HepG2 (cell line): ENCODE results near the gene LHFPL2. TPM values are rescaled to one million over a fixed set of nuclear protein-coding genes. Genes with fewer than 3 reads are reported as not detected.

Experiments
- ATF7 ChIP-seq, 2 experiments: fragments of 450-650 bp in 1 of 2; sonication (generic) in 1 of 2; formaldehyde crosslinking in 1 of 2; IDR thresholded peaks; 2 replicates each; pipeline versions ENCODE4 v1.4.0 to v1.6.1; 2016 to 2020; ENCODE audit warnings: antibody characterized with exemption in 1 of 2, mild to moderate bottlenecking in 1 of 2, missing genetic modification reagents in 1 of 2
- CCAR2 ChIP-seq: fragments of 200-400 bp; formaldehyde crosslinking; optimal IDR thresholded peaks from 2 replicates; pipeline ENCODE3; 2018; ENCODE audit warnings: low read depth, mild to moderate bottlenecking, low read length, moderate library complexity
- HDAC2 ChIP-seq: sonication (generic); formaldehyde crosslinking; IDR thresholded peaks from 2 replicates; pipeline ENCODE4 v1.4.0; 2020; ENCODE audit warnings: missing genetic modification reagents
- ISL2 ChIP-seq: sonication (generic); formaldehyde crosslinking; IDR thresholded peaks from 2 replicates; pipeline ENCODE4 v1.5.0; 2020; ENCODE audit warnings: missing genetic modification reagents
- KDM5A ChIP-seq: fragments of 200-600 bp; sonication (generic); IDR thresholded peaks from 2 replicates; pipeline ENCODE4 v1.7.0; 2018; ENCODE audit warnings: antibody characterized with exemption, mild to moderate bottlenecking, low read length, borderline replicate concordance
- KDM6A ChIP-seq: IDR thresholded peaks from 2 replicates; pipeline ENCODE4 v1.6.1; 2016; ENCODE audit warnings: low read depth
- MED8 ChIP-seq: sonication (generic); formaldehyde crosslinking; IDR thresholded peaks from 2 replicates; pipeline ENCODE4 v1.8.1; 2023; ENCODE audit warnings: mild to moderate bottlenecking, missing genetic modification reagents; ENCODE audit not compliant: insufficient replicate concordance
- RORA ChIP-seq: sonication (generic); formaldehyde crosslinking; IDR thresholded peaks from 2 replicates; pipeline ENCODE4 v1.5.0; 2020; ENCODE audit warnings: mild to moderate bottlenecking, missing genetic modification reagents, moderate library complexity
- SIX4 ChIP-seq: sonication (generic); formaldehyde crosslinking; IDR thresholded peaks from 2 replicates; pipeline ENCODE4 v1.4.0; 2020; ENCODE audit warnings: missing genetic modification reagents
- SMC3 ChIP-seq: IDR thresholded peaks from 2 replicates; pipeline ENCODE4 v1.6.1; 2011; ENCODE audit warnings: low read length, improper control_type of control experiment
- SP140L ChIP-seq: sonication (generic); formaldehyde crosslinking; IDR thresholded peaks from 2 replicates; pipeline ENCODE4 v1.4.0; 2020; ENCODE audit warnings: missing genetic modification reagents, borderline replicate concordance
- THYN1 ChIP-seq: sonication (generic); formaldehyde crosslinking; IDR thresholded peaks from 2 replicates; pipeline ENCODE4 v1.8.1; 2023; ENCODE audit warnings: low read depth, mild to moderate bottlenecking, moderate library complexity, missing genetic modification reagents, borderline replicate concordance
- YEATS2 ChIP-seq: sonication (generic); formaldehyde crosslinking; IDR thresholded peaks from 2 replicates; pipeline ENCODE4 v1.4.0; 2020; ENCODE audit warnings: missing genetic modification reagents, borderline replicate concordance
- ZNF180 ChIP-seq: sonication (generic); formaldehyde crosslinking; IDR thresholded peaks from 2 replicates; pipeline ENCODE4 v1.4.0; 2020; ENCODE audit warnings: low read depth, missing genetic modification reagents, borderline replicate concordance
- ZNF382 ChIP-seq: sonication (generic); formaldehyde crosslinking; IDR thresholded peaks from 2 replicates; pipeline ENCODE4 v1.5.0; 2020; ENCODE audit warnings: missing genetic modification reagents, mild to moderate bottlenecking, borderline replicate concordance
- ZNF441 ChIP-seq: sonication (generic); formaldehyde crosslinking; IDR thresholded peaks from 2 replicates; pipeline ENCODE4 v1.7.0; 2021; ENCODE audit warnings: missing genetic modification reagents, borderline replicate concordance
- ZNF547 ChIP-seq: sonication (generic); formaldehyde crosslinking; IDR thresholded peaks from 2 replicates; pipeline ENCODE4 v1.5.1; 2020; ENCODE audit warnings: mild to moderate bottlenecking, missing genetic modification reagents
- ZNF552 ChIP-seq: sonication (generic); formaldehyde crosslinking; IDR thresholded peaks from 2 replicates; pipeline ENCODE4 v1.9.0; 2022; ENCODE audit warnings: missing genetic modification reagents, mild to moderate bottlenecking, borderline replicate concordance
- ZNF83 ChIP-seq: sonication (generic); formaldehyde crosslinking; IDR thresholded peaks from 2 replicates; pipeline ENCODE4 v1.4.0; 2020; ENCODE audit warnings: missing genetic modification reagents, mild to moderate bottlenecking, borderline replicate concordance
- ZNF839 ChIP-seq: sonication (generic); formaldehyde crosslinking; IDR thresholded peaks from 2 replicates; pipeline ENCODE4 v1.4.0; 2020; ENCODE audit warnings: missing genetic modification reagents, mild to moderate bottlenecking, borderline replicate concordance
- ZSCAN9 ChIP-seq: IDR thresholded peaks from 2 replicates; pipeline ENCODE4 v1.6.1; 2016; ENCODE audit warnings: borderline replicate concordance
- polyA plus RNA-seq, 8 experiments: library from polyadenylated mRNA; depleted of rRNA in 3 of 8; stranded (reverse) in 7 of 8; unstranded in 1 of 8; fragments of >200 nt; fragmentation: Illumina TruSeq in 4 of 8; extraction: Trizol in 4 of 8; gene quantifications; 2 replicates each; pipeline versions ENCODE4 v1.2.1 to v1.2.3, GENCODE V29; 2011 to 2016; ENCODE audit warnings: low read depth in 4 of 8, missing spikeins in 1 of 8, mixed read lengths in 1 of 8; ENCODE audit not compliant: insufficient read depth in 1 of 8
- total RNA-seq, 5 experiments: library from RNA; depleted of rRNA; stranded (reverse); fragments of >200 nt; fragmentation: Illumina TruSeq; extraction: Trizol; gene quantifications; 2 replicates each; pipeline ENCODE4 v1.2.3, GENCODE V29; 2016; ENCODE audit warnings: low read depth in 1 of 5
- TF ChIP-seq, protein P1 (sequence below): sonication (generic); formaldehyde crosslinking; IDR thresholded peaks from 2 replicates; pipeline ENCODE4 v1.5.0; 2020; ENCODE audit warnings: missing genetic modification reagents
- TF ChIP-seq, protein P2 (sequence below): sonication (generic); formaldehyde crosslinking; IDR thresholded peaks from 2 replicates; pipeline ENCODE4 v1.4.0; 2020; ENCODE audit warnings: missing genetic modification reagents, mild to moderate bottlenecking, borderline replicate concordance
- TF ChIP-seq, protein P3 (sequence below): sonication (generic); formaldehyde crosslinking; conservative IDR thresholded peaks from 2 replicates; pipeline ENCODE4 v1.8.0; 2022; ENCODE audit warnings: missing genetic modification reagents
- TF ChIP-seq, protein P4 (sequence below): sonication (generic); formaldehyde crosslinking; IDR thresholded peaks from 2 replicates; pipeline ENCODE4 v1.4.0; 2020; ENCODE audit warnings: low read depth, mild to moderate bottlenecking, missing genetic modification reagents

LHFPL2 gene
- total and polyA plus RNA-seq, 2 of the 13 experiments (the other 11 are each of a cell fraction or from before 2014, with no cell fraction given): 6.0 to 20.0 TPM

DNA sequence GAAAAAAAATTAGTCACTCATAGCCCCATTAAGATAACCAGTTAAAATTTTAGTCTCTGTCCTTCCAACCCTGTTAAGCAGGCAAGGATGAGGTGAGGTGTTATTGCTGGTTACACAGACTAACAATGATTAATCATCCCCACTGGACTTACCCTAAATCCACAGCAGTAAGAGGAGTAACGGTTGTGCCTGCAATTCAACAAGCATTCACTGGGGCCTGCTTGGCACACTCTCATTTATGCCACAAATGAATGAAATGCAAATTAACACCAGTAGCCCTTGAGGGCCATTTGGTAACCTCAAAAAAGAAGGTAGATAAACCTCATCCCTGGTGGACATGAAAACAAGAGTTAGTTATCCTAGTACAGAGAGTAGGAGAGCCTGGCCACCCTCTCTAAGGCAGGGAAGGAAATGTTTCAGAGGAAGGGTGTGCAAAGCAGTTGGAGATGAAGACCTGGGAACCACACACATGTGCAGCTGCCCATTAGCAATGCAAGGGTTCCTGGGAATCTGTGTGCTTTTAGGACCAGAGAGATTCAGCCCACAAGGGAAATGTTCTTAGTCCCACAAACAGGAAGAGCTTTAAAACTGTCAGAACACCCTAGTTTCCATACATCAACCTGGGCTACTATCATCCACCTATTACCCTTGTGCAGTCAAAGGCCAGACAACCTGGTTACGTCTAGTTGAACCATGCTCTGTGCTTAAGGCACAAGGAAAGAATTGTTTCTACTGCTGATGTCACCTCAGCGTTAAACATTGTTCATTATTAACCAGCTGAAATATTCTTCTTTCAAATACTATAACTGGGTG is 7.7 kb downstream of the LHFPL2 start (continued):
- TF ChIP-seq ZNF180 (CRISPR knock-in tag) (no peak), SIX4 (no peak), ZNF441 (CRISPR knock-in tag) (no peak), ZNF552 (no peak), KDM5A (no peak), ATF7 (IDR thresholded peaks at IDR 0.05) (peak; percentile 13; the same call in 1 of the 2 replicates), ATF7 (CRISPR knock-in tag; IDR thresholded peaks at IDR 0.05) (no peak), HDAC2 (CRISPR knock-in tag) (peak; percentile 60; the same call in 1 of the 2 replicates), KDM6A (CRISPR knock-in tag) (no peak), ZNF83 (CRISPR knock-in tag) (no peak), RORA (CRISPR knock-in tag) (no peak), ZSCAN9 (CRISPR knock-in tag) (no peak), SP140L (no peak), YEATS2 (CRISPR knock-in tag) (peak; percentile 32; the same call in 1 of the 2 replicates), ZNF839 (no peak), MED8 (CRISPR knock-in tag) (no peak), ZNF547 (no peak), THYN1 (CRISPR knock-in tag) (no peak), ISL2 (0 out of 2 replicates have a peak, but pooled peaks have one; percentile 36), SMC3 (no peak), CCAR2 (no peak), ZNF382 (CRISPR knock-in tag) (no peak)
- TF ChIP-seq, protein P1, sequence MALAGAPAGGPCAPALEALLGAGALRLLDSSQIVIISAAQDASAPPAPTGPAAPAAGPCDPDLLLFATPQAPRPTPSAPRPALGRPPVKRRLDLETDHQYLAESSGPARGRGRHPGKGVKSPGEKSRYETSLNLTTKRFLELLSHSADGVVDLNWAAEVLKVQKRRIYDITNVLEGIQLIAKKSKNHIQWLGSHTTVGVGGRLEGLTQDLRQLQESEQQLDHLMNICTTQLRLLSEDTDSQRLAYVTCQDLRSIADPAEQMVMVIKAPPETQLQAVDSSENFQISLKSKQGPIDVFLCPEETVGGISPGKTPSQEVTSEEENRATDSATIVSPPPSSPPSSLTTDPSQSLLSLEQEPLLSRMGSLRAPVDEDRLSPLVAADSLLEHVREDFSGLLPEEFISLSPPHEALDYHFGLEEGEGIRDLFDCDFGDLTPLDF (CRISPR knock-in tag): no peak
- TF ChIP-seq, protein P2, sequence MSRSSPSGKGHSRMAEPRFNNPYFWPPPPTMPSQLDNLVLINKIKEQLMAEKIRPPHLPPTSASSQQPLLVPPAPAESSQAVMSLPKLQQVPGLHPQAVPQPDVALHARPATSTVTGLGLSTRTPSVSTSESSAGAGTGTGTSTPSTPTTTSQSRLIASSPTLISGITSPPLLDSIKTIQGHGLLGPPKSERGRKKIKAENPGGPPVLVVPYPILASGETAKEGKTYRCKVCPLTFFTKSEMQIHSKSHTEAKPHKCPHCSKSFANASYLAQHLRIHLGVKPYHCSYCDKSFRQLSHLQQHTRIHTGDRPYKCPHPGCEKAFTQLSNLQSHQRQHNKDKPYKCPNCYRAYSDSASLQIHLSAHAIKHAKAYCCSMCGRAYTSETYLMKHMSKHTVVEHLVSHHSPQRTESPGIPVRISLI: peak; percentile 56; the same call in 1 of the 2 replicates
- TF ChIP-seq, protein P3, sequence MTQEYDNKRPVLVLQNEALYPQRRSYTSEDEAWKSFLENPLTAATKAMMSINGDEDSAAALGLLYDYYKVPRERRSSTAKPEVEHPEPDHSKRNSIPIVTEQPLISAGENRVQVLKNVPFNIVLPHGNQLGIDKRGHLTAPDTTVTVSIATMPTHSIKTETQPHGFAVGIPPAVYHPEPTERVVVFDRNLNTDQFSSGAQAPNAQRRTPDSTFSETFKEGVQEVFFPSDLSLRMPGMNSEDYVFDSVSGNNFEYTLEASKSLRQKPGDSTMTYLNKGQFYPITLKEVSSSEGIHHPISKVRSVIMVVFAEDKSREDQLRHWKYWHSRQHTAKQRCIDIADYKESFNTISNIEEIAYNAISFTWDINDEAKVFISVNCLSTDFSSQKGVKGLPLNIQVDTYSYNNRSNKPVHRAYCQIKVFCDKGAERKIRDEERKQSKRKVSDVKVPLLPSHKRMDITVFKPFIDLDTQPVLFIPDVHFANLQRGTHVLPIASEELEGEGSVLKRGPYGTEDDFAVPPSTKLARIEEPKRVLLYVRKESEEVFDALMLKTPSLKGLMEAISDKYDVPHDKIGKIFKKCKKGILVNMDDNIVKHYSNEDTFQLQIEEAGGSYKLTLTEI (CRISPR knock-in tag): no peak
- TF ChIP-seq, protein P4, sequence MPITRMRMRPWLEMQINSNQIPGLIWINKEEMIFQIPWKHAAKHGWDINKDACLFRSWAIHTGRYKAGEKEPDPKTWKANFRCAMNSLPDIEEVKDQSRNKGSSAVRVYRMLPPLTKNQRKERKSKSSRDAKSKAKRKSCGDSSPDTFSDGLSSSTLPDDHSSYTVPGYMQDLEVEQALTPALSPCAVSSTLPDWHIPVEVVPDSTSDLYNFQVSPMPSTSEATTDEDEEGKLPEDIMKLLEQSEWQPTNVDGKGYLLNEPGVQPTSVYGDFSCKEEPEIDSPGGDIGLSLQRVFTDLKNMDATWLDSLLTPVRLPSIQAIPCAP (CRISPR knock-in tag): no peak
